ENCODE results near the gene NOSTRIN.

NOSTRIN gene

GRCh38 chr2:168821992-168822391 lies 19.6 kb downstream of the NOSTRIN start:
- no peak for TF ChIP-seq CTCF (IDR thresholded peaks at IDR 0.05; ENCODE audit: low read depth, low read length, missing control alignments)

GRCh38 chr2:168825126-168825525 lies 22.7 kb downstream of the NOSTRIN start:
- in situ Hi-C loops (cut with HindIII; ENCODE audit: low sequenced_read_pairs) = no loop called here
- TF ChIP-seq CTCF (IDR thresholded peaks at IDR 0.05; ENCODE audit: low read depth, low read length, missing control alignments) = no peak
- H3K4me3 ChIP-seq (ENCODE audit: low read depth, low read length) = no peak overlapping the region
- no peak for DNase-seq (ENCODE audit: low read depth)

More at GRCh38 chr2:168821992-168822391, 19.6 kb downstream of the NOSTRIN start:
- in situ Hi-C loops (cut with HindIII; ENCODE audit: low sequenced_read_pairs) = no loop called here
- H3K4me3 ChIP-seq (ENCODE audit: low read depth, low read length) = no peak overlapping the region
- DNase-seq (ENCODE audit: low read depth) = no peak

- no peak for TF ChIP-seq CTCF (IDR thresholded peaks at IDR 0.05; ENCODE audit: low read depth, low read length, missing control alignments)
- H3K4me3 ChIP-seq (ENCODE audit: low read depth, low read length) = no peak overlapping the region
- DNase-seq (ENCODE audit: low read depth) = no peak
- in situ Hi-C loops (cut with HindIII; ENCODE audit: low sequenced_read_pairs) = no loop called here
Observed at GRCh38 chr2:168830958-168831357, 28.5 kb downstream of the NOSTRIN start.

DNA sequence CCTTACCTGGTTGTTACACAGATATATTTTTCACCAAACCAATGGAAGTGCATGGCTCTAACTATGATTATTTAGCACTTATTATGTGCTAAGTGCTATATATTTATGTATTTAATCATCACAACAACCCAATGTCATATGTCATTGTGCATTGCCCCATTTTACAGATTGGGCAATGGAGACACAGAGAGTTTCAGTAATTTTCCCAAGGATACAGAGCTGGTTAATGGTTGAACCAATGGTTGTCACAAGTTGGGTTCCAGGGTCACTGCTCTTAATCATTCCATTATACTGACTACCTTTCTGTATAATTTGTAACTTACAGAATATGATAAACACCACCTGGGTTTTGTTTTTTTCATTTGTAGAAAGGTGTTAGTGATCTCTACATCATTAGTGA lies 29.2 kb downstream of the NOSTRIN start:
- DNase-seq (ENCODE audit: low read depth) = no peak
- in situ Hi-C loops (cut with HindIII; ENCODE audit: low sequenced_read_pairs) = no loop called here
- H3K4me3 ChIP-seq (ENCODE audit: low read depth, low read length) = no peak overlapping the region
- no peak for TF ChIP-seq CTCF (IDR thresholded peaks at IDR 0.05; ENCODE audit: low read depth, low read length, missing control alignments)

DNA sequence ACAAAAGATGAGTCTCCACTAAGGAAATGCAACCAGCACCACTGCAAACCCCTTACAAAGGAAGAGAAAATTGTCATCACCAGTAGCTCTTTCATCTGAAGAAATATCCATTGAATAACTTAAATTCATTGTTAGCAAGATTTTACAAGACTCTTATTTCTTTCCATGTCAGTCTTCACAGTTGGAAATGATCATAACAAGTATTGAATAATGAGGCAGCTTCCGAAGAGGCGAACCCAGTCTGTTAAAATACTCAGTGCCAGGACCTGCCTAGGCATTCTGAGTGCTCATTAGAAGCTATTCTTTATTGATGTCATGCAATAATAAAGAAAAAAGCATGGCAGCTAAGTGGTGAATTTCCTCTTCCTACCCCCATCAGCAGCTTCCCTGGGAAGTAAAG lies 33.5 kb downstream of the NOSTRIN start:
- no peak overlapping the region for H3K4me3 ChIP-seq (ENCODE audit: low read depth, low read length)
- DNase-seq (ENCODE audit: low read depth) = no peak
- no peak for TF ChIP-seq CTCF (IDR thresholded peaks at IDR 0.05; ENCODE audit: low read depth, low read length, missing control alignments)
- in situ Hi-C loops (cut with HindIII; ENCODE audit: low sequenced_read_pairs) = no loop called here

DNA sequence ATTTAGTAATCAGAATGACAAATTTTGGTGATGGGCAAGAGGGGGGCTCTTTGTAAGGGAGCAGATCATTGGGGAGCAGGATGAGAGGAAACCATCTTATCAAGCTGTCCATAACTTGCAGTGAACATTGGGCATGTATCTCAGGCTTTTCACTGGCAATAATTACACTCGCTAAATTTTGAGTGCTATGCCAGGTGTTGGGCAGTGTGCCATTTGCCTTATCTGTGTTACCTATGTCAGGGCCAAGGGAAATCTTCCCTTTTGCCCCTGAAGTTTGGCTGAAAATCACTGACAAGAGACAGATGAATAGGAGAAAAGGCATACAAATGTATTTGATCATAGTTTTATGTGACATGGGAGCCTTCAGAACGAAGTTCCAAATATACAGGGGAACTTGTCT lies 39.0 kb downstream of the NOSTRIN start:
- H3K4me3 ChIP-seq (ENCODE audit: low read depth, low read length) = no peak overlapping the region
- in situ Hi-C loops (cut with HindIII; ENCODE audit: low sequenced_read_pairs) = no loop called here
- TF ChIP-seq CTCF (IDR thresholded peaks at IDR 0.05; ENCODE audit: low read depth, low read length, missing control alignments) = no peak
- DNase-seq (ENCODE audit: low read depth) = no peak

DNA sequence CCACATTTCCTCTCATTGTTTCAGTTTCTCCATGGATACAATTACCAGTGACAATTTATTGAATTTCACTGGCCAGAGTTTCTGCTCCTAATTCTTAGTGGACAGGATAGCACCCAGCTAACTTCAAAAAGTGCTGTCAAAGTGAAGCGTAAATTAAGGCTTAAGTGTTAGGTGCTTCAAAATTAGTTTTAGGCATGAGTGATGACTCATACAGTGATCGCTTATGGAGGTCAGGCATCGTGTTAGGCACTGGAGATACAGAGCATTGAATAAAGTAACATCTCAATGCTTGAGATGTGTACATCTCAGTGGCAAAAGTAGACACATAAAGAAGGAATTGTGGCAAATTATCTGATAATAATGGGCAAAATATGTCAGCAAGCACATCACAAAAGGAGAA lies 40.8 kb downstream of the NOSTRIN start:
- TF ChIP-seq CTCF (IDR thresholded peaks at IDR 0.05; ENCODE audit: low read depth, low read length, missing control alignments) = no peak
- H3K4me3 ChIP-seq (ENCODE audit: low read depth, low read length) = no peak overlapping the region
- in situ Hi-C loops (cut with HindIII; ENCODE audit: low sequenced_read_pairs) = no loop called here
- DNase-seq (ENCODE audit: low read depth) = no peak
